DMS153 treated with DMSO at 0.1 percent for 48 hours (cell line): ENCODE results near the gene PLXDC1.

ENCODE experiments used
- DNase-seq: peaks from one replicate; lab custom pipeline; 2025; ENCODE audit not compliant: unreplicated experiment; lab: John Stamatoyannopoulos, UW

PLXDC1 gene

GRCh38 chr17:39018267-39019134 lies 132.9 kb downstream of the PLXDC1 start:
- no peak for DNase-seq

GRCh38 chr17:39016193-39017153 lies 135.0 kb downstream of the PLXDC1 start:
- no peak for DNase-seq

GRCh38 chr17:39015546-39015935 lies 135.9 kb downstream of the PLXDC1 start:
- DNase-seq: no peak

GRCh38 chr17:39014795-39015545 lies 136.5 kb downstream of the PLXDC1 start:
- no peak for DNase-seq

- no peak for DNase-seq
Measured at GRCh38 chr17:39014044-39014794, 137.2 kb downstream of the PLXDC1 start.
